Inflammatory macrophage treated with lipopolysaccharide for 1 hour (primary cell): ENCODE data around the gene TP73.

Experiments
- DNase-seq, 2 donors: peaks; one replicate each; pipeline ENCODE4 v3.0.0-alpha.2; 2020 to 2022

TP73 gene

DNA sequence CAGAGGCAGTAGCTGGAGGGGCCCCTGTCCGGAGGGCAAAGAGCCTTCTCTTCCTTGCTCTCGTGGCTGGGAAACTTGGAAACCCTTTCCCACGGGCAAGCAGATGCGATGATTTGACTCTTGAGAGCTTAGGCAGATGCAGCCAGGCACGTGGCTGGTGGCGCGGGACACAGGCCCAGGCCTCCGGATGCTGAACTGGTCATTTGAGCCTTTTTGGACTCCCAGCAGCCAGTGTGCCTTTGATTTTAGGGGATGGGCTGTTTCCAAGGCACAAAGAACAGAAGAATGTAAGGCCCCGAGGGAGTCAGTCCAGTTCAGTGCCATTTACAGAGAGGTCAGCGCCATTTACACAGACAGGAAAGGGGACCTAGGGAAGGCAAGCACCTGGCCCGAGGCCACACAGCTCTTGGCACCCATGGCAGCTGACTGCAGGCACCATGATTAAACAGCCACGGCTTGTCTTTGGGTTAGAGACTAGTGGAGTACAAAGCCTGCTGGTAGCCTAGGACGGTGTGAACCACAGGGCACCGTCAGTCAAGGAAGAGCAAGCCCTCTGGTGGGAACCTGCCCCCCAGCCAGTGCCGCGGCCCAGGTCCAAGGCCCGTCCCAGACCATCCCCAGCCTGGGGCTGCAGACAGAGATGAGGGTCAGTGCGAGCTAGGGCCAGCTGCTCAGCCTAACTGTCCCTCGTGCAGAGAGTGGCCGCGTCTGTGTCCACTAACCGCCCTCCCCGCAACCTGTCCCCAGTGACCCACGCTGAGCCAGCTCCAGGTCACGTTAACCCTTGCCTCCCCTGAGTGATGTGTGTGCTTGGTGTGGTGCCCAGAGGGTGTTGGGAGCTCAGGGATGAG lies 79.5 kb downstream of the TP73 start:
- no peak for DNase-seq

DNA sequence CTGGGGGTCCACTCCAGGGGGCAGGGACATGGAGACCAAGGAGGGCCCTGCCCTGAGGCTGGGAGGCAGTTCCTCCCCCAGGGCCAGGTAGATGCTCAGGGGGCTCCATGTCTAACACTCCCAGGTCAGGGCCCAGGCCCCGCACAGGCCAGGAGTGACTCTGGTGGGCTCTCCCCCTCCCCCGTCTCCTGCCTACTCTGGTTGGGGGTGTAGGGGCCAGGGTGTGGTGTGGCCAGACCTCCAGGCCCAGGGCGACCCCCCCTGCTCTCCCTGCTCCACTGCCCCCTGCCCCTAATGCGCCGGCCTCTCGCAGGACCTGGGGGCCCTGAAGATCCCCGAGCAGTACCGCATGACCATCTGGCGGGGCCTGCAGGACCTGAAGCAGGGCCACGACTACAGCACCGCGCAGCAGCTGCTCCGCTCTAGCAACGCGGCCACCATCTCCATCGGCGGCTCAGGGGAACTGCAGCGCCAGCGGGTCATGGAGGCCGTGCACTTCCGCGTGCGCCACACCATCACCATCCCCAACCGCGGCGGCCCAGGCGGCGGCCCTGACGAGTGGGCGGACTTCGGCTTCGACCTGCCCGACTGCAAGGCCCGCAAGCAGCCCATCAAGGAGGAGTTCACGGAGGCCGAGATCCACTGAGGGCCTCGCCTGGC lies 80.2 kb downstream of the TP73 start:
- no peak for DNase-seq

DNA sequence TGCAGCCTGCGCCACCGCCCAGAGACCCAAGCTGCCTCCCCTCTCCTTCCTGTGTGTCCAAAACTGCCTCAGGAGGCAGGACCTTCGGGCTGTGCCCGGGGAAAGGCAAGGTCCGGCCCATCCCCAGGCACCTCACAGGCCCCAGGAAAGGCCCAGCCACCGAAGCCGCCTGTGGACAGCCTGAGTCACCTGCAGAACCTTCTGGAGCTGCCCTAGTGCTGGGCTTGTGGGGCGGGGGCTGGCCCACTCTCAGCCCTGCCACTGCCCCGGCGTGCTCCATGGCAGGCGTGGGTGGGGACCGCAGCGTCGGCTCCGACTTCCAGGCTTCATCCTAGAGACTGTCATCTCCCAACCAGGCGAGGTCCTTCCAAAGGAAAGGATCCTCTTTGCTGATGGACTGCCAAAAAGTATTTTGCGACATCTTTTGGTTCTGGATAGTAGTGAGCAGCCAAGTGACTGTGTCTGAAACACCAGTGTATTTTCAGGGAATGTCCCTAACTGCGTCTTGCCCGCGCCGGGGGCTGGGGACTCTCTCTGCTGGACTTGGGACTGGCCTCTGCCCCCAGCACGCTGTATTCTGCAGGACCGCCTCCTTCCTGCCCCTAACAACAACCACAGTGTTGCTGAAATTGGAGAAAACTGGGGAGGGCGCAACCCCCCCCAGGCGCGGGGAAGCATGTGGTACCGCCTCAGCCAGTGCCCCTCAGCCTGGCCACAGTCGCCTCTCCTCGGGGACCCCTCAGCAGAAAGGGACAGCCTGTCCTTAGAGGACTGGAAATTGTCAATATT lies 81.0 kb downstream of the TP73 start:
- DNase-seq, result no peak

GRCh38 chr1:3733883-3734589 lies 81.7 kb downstream of the TP73 start:
- no peak for DNase-seq

DNA sequence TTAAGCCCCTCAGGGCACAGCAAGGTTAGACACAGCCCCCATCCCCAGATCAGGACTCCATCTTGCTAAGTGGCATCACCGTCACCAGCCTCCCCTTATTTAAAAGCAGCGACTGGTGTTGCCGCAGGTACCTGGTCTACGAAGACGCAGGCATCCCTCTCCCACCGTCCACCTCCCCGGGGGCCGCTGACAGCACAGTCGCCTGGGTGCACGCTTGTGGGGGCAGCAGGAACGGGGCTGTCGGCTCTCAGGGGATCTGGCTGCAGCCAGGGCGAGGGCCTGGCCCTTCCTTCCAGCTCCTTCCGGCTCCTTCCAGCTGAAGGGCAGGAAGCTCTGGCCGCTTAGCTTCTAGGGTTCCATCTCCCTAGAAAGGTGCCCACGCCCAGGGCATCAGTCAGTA lies 82.3 kb downstream of the TP73 start:
- no peak for DNase-seq

DNA sequence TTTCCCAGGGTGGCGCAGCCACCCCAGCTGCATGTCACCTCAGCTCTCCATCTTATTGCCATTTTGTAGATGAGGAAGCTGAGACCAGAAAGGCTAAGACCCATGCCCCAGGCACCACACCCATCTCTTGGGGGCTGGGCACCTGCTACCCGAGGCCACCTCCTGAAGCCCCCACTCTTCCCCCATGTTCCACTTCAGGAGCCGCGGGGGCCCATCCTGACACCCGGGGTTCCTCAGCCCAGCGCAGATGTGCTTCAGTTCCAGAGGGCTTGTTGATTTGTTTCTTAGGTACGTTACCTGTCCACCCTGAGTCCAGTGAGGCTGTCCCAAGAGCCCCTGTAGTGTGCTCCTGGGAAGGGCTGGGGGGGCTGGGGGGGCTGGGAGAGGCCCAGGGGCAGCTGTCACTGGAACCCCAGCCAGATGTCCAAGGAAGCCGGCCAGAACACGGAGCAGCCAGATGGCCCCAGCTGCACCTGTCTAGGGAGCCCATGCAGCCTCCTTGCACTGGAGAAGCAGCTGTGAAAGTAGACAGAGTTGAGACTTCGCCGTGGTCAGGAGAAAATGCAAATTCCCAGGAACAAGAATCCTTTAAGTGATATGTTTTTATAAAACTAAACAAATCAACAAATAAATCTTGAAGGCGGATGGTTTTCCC lies 82.8 kb downstream of the TP73 start:
- no peak for DNase-seq

DNA sequence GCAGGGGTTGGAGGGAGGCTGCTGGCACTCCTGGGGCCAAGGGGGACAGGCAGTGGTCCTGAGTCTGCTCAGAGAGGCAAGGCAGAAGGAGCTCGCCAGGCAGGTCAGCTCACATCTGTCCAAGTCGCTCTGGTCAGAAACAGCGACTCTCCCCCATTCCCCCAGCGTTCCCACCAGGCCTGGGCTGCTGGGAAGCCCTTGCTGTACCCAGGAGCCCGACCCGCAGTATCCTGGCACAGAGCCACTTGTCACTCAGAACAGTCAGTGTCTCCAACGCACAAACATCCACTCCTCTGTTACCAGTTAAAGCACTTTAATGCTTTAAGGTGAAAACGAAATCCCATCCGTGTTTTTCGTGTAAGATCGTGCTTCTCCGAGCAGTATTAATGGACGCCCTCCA lies 83.4 kb downstream of the TP73 start:
- DNase-seq, result no peak

DNA sequence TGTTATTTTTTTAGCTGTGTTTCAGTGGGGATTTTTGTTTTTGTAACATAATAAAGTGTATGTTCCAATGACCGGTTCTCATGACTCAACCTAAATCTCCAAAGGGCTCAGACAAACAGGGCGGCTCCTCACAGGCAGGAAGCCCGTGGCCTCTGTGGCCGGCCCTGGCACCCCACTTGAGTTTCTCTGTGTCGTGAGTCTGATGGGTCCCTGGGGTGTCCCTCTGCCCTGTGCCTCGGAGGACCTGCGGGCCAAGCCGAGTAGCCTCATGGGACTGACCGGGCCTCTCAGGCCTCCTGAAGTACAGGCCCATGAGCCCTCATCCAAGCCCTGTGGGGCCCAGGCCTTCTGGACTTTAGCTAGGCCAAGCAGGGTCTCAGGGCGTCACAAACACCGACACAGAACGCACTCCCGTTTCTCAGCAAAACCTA lies 83.8 kb downstream of the TP73 start:
- DNase-seq, result no peak

DNA sequence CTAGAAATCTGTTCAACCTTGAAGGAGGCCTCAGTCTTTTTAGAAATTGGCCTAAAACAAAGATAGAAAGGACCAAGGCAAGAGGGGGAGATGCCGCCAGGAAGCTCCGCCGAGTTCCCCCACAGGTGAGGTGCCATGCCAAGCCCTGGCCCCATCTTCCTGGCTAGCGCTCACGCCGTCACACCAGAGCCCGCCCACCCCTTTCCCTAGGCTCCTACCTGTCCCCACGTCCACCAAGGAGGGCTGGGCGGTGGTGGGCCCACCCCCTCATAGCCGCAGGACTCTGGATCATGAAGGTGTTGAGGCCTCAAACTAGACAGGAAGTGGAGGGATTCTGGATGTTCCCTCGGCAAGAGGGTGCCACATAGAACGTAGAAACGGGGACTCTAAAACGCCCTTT lies 84.4 kb downstream of the TP73 start:
- no peak for DNase-seq

GRCh38 chr1:3738943-3739342 lies 86.6 kb downstream of the TP73 start:
- no peak for DNase-seq

GRCh38 chr1:3740042-3740441 lies 87.7 kb downstream of the TP73 start:
- DNase-seq, result no peak

DNA sequence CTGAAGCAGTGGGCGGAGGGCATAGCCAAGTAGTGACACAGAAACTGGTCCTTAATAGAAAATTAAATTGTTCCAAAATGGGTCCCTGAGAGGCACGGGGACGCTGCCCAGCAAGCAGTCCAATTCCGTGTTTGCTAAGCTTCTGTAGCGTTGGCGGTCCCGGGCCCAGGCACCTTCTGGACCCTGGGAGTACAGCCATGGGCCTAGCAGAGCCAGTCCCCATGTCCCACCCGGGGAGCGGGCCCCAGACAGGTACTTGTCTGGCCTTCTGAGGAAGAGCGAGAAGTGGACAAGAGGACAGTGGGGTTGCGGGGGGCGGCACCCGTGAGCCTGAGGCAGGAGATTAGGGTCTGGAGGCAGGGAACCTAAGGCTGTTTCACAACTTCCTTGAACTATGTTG lies 88.4 kb downstream of the TP73 start:
- no peak for DNase-seq

- DNase-seq, result no peak
Observed at GRCh38 chr1:3741566-3742438, 89.5 kb downstream of the TP73 start.

- no peak for DNase-seq
Observed at GRCh38 chr1:3742439-3743298, 90.4 kb downstream of the TP73 start.

- no peak for DNase-seq
Observed at GRCh38 chr1:3743421-3743820, 91.1 kb downstream of the TP73 start.

DNA sequence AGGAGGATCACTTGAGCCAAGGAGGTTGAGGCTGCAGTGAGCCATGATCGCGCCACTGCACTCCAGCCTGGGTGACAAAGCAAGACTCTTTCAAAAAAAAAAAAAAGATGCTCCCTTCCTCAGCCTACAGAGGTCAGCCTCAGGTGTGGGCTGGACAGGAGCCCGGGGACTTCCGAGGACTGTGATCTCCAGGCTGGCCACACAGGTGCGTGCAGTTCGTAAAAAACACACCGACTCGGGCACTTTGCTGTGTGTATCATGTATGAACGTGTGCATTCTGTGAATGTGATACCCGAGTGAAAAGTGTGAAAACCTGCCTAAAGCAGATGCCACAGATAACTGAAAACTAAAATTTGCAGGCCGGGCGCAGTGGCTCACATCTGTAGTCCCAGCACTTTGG lies 91.5 kb downstream of the TP73 start:
- no peak for DNase-seq

DNA sequence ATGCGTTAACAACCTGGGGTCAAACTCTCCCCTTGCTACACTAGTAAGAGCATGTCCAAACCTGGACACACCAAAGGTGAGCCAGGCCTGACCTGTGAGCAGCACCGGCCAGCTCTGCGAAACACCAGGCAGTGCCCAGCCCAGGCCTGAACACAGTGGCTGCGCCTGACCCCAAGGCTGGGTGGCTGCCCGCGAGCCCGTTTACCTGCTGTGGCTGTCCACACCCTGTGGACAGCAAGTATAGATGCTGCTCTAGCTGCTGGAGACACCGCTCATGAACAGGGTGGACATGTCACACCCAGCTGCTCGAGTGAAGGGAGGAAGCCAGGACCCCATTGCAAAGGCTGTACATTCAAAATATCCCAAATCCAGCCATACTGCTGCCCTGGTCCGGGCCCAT lies 92.3 kb downstream of the TP73 start:
- no peak for DNase-seq

DNA sequence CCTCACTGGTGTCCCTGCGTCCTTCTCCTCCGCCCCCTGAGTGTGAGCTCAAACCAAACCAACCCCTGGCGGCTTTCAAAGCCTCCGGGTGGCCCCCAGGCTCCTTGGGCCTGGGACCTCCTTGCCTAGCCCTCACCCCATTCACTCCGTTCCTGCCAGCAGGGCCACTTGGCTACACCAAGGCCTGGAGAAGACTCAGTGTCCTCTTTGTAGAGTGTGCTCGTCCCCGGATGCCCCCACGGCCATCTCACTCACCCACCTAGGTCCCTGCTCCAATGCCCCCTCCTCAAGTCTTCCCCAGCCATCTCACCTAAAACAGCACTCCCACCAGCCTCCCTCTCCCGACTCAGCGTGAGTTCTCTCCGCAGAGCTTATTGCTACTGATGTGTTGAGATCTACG lies 92.8 kb downstream of the TP73 start:
- DNase-seq, result no peak

DNA sequence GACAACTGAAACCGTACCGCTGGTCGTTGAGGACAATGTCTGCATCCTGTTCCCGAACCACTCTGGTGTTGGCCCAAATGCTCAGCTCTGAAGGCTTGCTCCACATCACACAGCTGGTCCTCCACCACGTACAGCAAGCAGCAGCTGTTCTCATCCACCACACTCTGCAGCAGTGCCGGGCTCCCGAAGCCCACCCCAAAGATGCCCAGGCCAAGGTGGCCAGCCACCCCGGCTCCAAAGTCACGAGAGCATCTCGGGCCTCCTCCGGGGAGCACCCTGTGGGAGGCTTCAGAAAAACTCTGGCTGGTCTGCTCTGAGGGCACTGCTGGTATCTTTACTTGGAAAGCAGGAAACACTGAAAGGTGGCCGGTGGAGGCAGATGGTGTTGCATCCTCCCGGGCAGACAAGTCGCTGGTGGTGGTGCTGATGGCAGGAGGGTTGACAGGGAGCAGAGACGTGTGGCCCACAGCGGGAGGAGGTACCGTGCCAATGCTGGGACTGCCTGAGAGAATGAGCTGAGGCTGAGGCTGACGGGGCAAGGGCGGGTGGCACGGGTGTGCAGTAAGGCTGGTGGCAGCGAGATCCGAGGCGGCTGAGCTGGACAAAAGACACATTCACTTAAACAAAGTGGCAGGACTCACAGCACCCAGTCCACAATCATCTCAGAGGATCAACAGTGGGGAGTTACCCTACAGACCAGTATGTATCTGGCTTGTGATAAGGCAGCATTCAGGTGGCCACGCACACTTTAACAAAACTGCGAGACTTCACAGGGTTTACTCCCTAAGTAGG lies 93.5 kb downstream of the TP73 start:
- no peak for DNase-seq

GRCh38 chr1:3746389-3746829 lies 94.1 kb downstream of the TP73 start:
- no peak for DNase-seq
